ENCODE data around the gene WIPF3. TPM values are rescaled to one million over a fixed set of nuclear protein-coding genes. Genes with fewer than 3 reads are reported as not detected.
"Not testable (repeated sequence)": the region's sequence is repeated elsewhere in the genome, so short reads cannot be mapped to it uniquely, and the experiment has no call there.

The WIPF3 gene
- total RNA-seq, 6 experiments from 2014 or later: not detected

GRCh38 chr7:29890251-29890650 lies 83.9 kb downstream of the WIPF3 start:
- Mint-ChIP-seq H3K36me3 (ENCODE audit: low read depth) (no peaks in the 10 kb centered on the region), H3K27me3 (ENCODE audit: insufficient read depth) (peaks cover 14% of the 10 kb centered on the region), H3K9me3 (no peaks in the 10 kb centered on the region), H3K4me1 (ENCODE audit: low read depth) (no peaks in the 10 kb centered on the region), H3K27ac (no peak overlapping the region), H3K4me3 (no peak overlapping the region)
- no peak for TF ChIP-seq CTCF (IDR thresholded peaks at IDR 0.05)
- DNase-seq: no peak

DNA sequence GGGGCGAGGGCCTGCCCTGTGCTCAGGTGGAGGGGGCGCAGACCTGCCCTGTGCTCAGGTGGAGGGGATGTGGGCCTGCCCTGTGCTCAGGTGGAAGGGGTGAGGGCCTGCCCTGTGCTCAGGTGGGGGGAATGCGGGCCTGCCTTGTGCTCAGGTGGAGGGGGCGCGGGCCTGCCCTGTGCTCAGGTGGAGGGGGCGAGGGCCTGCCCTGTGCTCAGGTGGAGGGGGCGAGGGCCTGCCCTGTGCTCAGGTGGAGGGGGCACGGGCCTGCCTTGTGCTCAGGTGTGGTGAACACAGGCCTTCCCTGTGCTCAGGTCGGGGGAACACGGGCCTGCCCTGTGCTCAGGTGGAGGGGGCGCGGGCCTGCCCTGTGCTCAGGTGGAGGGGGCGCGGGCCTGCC lies 84.5 kb downstream of the WIPF3 start:
- not testable (repeated sequence) for H3K4me3 Mint-ChIP-seq; H3K4me1 Mint-ChIP-seq (ENCODE audit: low read depth); DNase-seq; H3K27ac Mint-ChIP-seq; H3K9me3 Mint-ChIP-seq; H3K36me3 Mint-ChIP-seq (ENCODE audit: low read depth)
- peaks cover 17% of the 10 kb centered on the region for H3K27me3 Mint-ChIP-seq (ENCODE audit: insufficient read depth)

DNA sequence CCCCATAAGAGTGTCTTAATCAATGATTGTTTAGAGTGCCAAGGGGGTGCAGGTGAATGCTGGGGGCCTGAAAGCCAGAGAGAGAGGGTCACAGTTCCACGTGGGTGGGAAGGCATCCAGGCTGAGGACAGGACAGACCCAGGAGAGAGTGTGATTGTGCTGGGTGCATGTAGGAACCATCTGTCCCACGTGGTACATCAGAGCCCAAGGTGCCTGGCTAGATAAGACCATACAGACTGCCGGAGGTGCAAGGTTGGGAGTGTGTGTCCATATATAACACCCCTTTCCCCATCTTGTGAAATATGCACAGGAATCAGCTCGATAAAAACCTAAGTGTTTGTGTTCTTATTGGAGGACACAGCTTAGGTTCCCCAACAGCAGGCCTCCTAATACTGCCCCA lies 85.5 kb downstream of the WIPF3 start:
- H3K4me3 Mint-ChIP-seq: no peak overlapping the region
- no peak for TF ChIP-seq CTCF (IDR thresholded peaks at IDR 0.05)

DNA sequence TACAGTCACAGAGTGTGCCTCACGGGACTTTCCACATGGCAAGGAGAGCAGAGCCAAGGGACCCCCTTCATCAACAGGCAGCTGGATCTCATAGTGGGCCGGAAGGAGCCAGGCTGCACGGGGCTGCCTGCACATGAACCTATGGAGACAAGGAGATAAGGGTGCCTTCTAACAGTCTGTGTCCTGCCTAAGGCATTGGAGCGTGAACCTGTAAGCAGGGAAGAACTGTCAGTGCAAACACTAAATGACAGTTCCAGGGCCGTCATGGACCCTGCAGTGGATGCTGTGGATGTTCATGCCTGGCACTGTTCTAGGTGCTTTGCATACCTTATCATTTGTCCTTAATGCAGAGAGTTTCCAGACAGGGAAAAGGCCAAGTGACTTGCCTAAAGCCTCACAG lies 85.9 kb downstream of the WIPF3 start:
- H3K4me1 Mint-ChIP-seq (ENCODE audit: low read depth): no peaks in the 10 kb centered on the region; the same call in 1 of the 2 replicates
- H3K27me3 Mint-ChIP-seq (ENCODE audit: insufficient read depth): peaks cover 18% of the 10 kb centered on the region
- no peaks in the 10 kb centered on the region for H3K36me3 Mint-ChIP-seq (ENCODE audit: low read depth)
- H3K9me3 Mint-ChIP-seq: no peaks in the 10 kb centered on the region
- no peak for TF ChIP-seq CTCF (IDR thresholded peaks at IDR 0.05)
- H3K27ac Mint-ChIP-seq: no peak overlapping the region
- no peak for DNase-seq
- H3K4me3 Mint-ChIP-seq: no peak overlapping the region

More for the DNA sequence above, 85.5 kb downstream of the WIPF3 start:
- Mint-ChIP-seq H3K9me3 (no peaks in the 10 kb centered on the region), H3K4me1 (ENCODE audit: low read depth) (no peaks in the 10 kb centered on the region; the same call in 1 of the 2 replicates), H3K27ac (no peak overlapping the region), H3K36me3 (ENCODE audit: low read depth) (no peaks in the 10 kb centered on the region), H3K27me3 (ENCODE audit: insufficient read depth) (peaks cover 19% of the 10 kb centered on the region)
- DNase-seq: no peak

DNA sequence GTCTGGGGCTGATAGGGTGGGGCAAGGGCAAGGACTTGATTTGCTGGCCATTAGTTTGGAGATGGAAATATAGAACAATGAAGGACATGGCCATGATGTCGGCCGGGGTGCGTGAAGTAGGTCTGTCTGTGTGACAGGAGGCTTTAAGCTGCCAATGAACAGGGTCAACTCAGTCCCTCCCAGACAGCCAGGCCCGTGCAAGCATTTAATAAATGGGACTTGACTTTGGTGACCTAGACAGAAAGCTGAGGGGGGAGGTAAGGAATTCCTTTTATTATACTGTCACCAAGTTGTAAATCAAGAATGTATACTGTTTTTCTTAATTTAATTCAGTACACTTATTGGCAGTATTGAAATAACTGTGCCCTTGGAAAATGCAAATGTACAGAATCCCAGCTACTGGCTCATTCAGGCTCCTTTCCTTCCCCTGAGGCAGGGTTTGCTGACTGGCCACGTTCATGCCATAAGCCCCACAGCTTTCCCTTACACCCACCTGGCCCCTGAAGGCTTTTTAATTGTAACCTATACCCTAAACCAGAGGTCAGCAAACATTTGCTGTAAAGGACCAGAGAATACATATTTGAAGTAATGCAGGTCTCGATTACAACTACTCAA lies 87.2 kb downstream of the WIPF3 start:
- DNase-seq: no peak
- no peak for TF ChIP-seq CTCF (IDR thresholded peaks at IDR 0.05)
- H3K4me3 Mint-ChIP-seq: no peak overlapping the region

DNA sequence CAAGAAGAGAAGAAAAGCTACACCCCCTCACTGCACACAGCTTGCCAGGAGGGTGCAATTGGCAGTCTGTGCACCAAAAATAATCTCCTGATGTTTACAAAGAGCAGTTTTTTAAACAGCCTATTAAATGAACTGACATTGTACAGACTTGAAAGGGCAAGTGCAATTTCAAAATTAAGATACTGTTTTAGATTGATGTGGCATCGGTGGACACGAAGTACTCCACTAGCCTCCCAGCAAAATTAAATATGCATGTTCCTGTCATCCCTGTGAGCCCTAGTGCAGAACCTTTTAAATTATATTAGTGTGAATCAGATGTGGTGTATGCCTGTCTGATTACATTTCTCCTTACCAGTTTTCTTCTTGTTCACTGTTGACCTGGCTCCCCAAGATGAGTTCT lies 87.9 kb downstream of the WIPF3 start:
- Mint-ChIP-seq H3K9me3 (no peaks in the 10 kb centered on the region), H3K27me3 (ENCODE audit: insufficient read depth) (peaks cover 7% of the 10 kb centered on the region), H3K36me3 (ENCODE audit: low read depth) (no peaks in the 10 kb centered on the region), H3K27ac (no peak overlapping the region), H3K4me1 (ENCODE audit: low read depth) (no peaks in the 10 kb centered on the region; the same call in 1 of the 2 replicates), H3K4me3 (no peak overlapping the region)
- no peak for TF ChIP-seq CTCF (IDR thresholded peaks at IDR 0.05)
- no peak for DNase-seq

More for the DNA sequence above, 87.2 kb downstream of the WIPF3 start:
- Mint-ChIP-seq H3K36me3 (ENCODE audit: low read depth) (no peaks in the 10 kb centered on the region), H3K27me3 (ENCODE audit: insufficient read depth) (peaks cover 11% of the 10 kb centered on the region), H3K27ac (no peak overlapping the region), H3K4me1 (ENCODE audit: low read depth) (no peaks in the 10 kb centered on the region; the same call in 1 of the 2 replicates), H3K9me3 (no peaks in the 10 kb centered on the region)

Measured in HFFc6 (cell line).